ENCODE results near the gene LAMA2.

- no peak for TF ChIP-seq POLR2A (IDR thresholded peaks at IDR 0.05)
- TF ChIP-seq CTCF (IDR thresholded peaks at IDR 0.05 in 8 of 11, conservative IDR thresholded peaks at IDR 0.05 in 3 of 11) = no peak
- TF ChIP-seq POLR2AphosphoS5 (IDR thresholded peaks at IDR 0.05) = no peak
Observed at GRCh38 chr6:129476810-129477209, 593.9 kb downstream of the LAMA2 start.

All from spleen (tissue), 7 donors.